Panc1 (cell line): ENCODE results near the gene FOXK1.

Source experiments
- TF ChIP-seq, protein P1 (sequence below): fragments of 450-650 bp; IDR thresholded peaks from 2 replicates; pipeline ENCODE4 v1.5.1; 2017; ENCODE audit warnings: mild to moderate bottlenecking
- TF ChIP-seq, protein P2 (sequence below), 2 experiments: IDR thresholded peaks; 2 replicates each; pipeline ENCODE4 v1.6.1; 2011 to 2012; ENCODE audit warnings: low read depth in 2 of 2, control low read depth in 1 of 2, low read length in 1 of 2, mild to moderate bottlenecking in 1 of 2, moderate library complexity in 1 of 2; ENCODE audit not compliant: insufficient read depth in 1 of 2

DNA sequence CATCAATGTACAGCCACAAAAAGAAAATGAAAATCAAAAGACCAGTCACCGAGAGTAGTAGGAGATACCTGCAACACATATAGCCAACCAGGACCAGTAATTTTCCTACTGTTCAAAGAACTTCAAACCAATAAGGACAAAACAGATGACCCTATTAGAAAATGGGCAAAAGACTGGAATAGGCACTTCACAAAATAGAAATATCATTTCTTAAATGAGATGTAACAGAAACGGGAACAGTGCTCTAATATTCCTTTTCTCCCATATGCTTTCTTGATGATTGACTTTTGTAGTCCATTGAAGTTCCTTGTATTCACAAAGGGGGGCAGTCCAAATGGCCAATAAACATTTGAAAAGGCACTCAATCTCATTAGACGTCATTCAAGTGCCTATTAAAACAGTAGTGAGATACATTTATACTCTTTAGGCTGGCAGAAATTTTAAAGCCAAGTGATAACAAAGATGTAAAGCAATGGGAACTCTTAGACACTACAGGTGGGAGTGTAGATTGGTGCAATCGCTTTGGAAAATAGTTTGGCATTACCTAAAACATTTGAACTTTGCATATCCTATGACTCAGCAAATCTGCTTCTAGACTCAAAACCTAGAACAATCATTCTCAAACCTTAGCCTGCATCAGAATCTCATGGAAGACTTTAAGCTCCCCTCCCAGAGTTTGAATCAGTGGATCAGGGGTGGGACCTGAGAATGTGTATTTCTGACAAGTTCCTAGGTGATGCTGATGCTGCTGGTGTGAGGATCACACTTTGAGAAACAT lies 24.3 kb upstream of the FOXK1 start:
- TF ChIP-seq, protein P1, sequence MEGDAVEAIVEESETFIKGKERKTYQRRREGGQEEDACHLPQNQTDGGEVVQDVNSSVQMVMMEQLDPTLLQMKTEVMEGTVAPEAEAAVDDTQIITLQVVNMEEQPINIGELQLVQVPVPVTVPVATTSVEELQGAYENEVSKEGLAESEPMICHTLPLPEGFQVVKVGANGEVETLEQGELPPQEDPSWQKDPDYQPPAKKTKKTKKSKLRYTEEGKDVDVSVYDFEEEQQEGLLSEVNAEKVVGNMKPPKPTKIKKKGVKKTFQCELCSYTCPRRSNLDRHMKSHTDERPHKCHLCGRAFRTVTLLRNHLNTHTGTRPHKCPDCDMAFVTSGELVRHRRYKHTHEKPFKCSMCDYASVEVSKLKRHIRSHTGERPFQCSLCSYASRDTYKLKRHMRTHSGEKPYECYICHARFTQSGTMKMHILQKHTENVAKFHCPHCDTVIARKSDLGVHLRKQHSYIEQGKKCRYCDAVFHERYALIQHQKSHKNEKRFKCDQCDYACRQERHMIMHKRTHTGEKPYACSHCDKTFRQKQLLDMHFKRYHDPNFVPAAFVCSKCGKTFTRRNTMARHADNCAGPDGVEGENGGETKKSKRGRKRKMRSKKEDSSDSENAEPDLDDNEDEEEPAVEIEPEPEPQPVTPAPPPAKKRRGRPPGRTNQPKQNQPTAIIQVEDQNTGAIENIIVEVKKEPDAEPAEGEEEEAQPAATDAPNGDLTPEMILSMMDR = no peak
- TF ChIP-seq, protein P2, sequence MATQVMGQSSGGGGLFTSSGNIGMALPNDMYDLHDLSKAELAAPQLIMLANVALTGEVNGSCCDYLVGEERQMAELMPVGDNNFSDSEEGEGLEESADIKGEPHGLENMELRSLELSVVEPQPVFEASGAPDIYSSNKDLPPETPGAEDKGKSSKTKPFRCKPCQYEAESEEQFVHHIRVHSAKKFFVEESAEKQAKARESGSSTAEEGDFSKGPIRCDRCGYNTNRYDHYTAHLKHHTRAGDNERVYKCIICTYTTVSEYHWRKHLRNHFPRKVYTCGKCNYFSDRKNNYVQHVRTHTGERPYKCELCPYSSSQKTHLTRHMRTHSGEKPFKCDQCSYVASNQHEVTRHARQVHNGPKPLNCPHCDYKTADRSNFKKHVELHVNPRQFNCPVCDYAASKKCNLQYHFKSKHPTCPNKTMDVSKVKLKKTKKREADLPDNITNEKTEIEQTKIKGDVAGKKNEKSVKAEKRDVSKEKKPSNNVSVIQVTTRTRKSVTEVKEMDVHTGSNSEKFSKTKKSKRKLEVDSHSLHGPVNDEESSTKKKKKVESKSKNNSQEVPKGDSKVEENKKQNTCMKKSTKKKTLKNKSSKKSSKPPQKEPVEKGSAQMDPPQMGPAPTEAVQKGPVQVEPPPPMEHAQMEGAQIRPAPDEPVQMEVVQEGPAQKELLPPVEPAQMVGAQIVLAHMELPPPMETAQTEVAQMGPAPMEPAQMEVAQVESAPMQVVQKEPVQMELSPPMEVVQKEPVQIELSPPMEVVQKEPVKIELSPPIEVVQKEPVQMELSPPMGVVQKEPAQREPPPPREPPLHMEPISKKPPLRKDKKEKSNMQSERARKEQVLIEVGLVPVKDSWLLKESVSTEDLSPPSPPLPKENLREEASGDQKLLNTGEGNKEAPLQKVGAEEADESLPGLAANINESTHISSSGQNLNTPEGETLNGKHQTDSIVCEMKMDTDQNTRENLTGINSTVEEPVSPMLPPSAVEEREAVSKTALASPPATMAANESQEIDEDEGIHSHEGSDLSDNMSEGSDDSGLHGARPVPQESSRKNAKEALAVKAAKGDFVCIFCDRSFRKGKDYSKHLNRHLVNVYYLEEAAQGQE (IDR thresholded peaks at IDR 0.05; ENCODE audit: insufficient read depth in 1 of 2, low read depth in 2 of 2, low read length in 1 of 2) = no peak
